HEK293 (cell line): ENCODE results near the gene BEND7.

Experiments
- CTCF ChIA-PET: fragments of 350-600 bp; formaldehyde crosslinking; extraction: SDS; loops from one replicate; lab custom pipeline; 2021; ENCODE audit warnings: antibody characterized with exemption; lab: Yijun Ruan, JAX
- POLR2A ChIA-PET: fragments of 300-600 bp; formaldehyde crosslinking; extraction: SDS; loops from one replicate; lab custom pipeline; 2020; ENCODE audit warnings: antibody characterized with exemption, inconsistent platforms; lab: Yijun Ruan, JAX
- H3K27ac ChIP-seq: fragments of 200-500 bp; sonication (Bioruptor generic); 2 replicates; pipeline ENCODE4 v1.5.1; 2014; ENCODE audit warnings: low read depth, low read length, control low read depth, inconsistent platforms; ENCODE audit errors: extremely low read depth
- H3K36me3 ChIP-seq, 2 experiments: fragments of 200-500 bp in 1 of 2; sonication (Bioruptor generic) in 1 of 2; 1 replicate in 1 of 2; 2 replicates in 1 of 2; pipeline ENCODE4 v1.5.1; 2014 to 2017; ENCODE audit warnings: inconsistent platforms in 2 of 2, low read length in 2 of 2; ENCODE audit not compliant: control insufficient read depth in 2 of 2, insufficient read depth in 1 of 2
- H3K4me1 ChIP-seq: fragments of 200-500 bp; sonication (Bioruptor generic); 2 replicates; pipeline ENCODE4 v1.5.1; 2014; ENCODE audit warnings: mild to moderate bottlenecking, low read length, inconsistent platforms; ENCODE audit not compliant: control insufficient read depth, insufficient read depth
- H3K4me3 ChIP-seq: 2 replicates; pipeline ENCODE4 v1.5.1; 2011; ENCODE audit warnings: low read depth, mild to moderate bottlenecking, control low read depth, low read length, moderate library complexity
- H3K9me3 ChIP-seq: fragments of 200-500 bp; sonication (Bioruptor generic); 2 replicates; pipeline ENCODE4 v1.5.1; 2014; ENCODE audit warnings: low read depth, low read length, inconsistent platforms; ENCODE audit not compliant: control insufficient read depth, insufficient read depth
- GLI2 ChIP-seq: fragments of 450-650 bp; formaldehyde crosslinking; IDR thresholded peaks from 2 replicates; pipeline ENCODE4; 2017; ENCODE audit warnings: missing biosample characterization, missing genetic modification characterization, low read depth, borderline replicate concordance
- REPIN1 ChIP-seq: fragments of 450-650 bp; formaldehyde crosslinking; IDR thresholded peaks from 2 replicates; pipeline ENCODE4 v1.5.1; 2017; ENCODE audit warnings: missing biosample characterization, missing genetic modification characterization, low read depth
- SP7 ChIP-seq: fragments of 450-650 bp; formaldehyde crosslinking; IDR thresholded peaks from 2 replicates; pipeline ENCODE4 v1.5.1; 2016; ENCODE audit warnings: missing biosample characterization, missing genetic modification characterization
- ZFP69B ChIP-seq: fragments of 450-650 bp; formaldehyde crosslinking; IDR thresholded peaks from 2 replicates; pipeline ENCODE4 v1.5.1; 2016; ENCODE audit warnings: missing biosample characterization, missing genetic modification characterization
- ZNF292 ChIP-seq: fragments of 450-650 bp; formaldehyde crosslinking; IDR thresholded peaks from 2 replicates; pipeline ENCODE4 v1.5.1; 2016; ENCODE audit warnings: low read depth, missing biosample characterization, missing genetic modification characterization, borderline replicate concordance
- ZNF324 ChIP-seq: fragments of 450-650 bp; formaldehyde crosslinking; IDR thresholded peaks from 2 replicates; pipeline ENCODE4 v1.5.1; 2016; ENCODE audit warnings: missing biosample characterization, missing genetic modification characterization
- ZNF394 ChIP-seq: fragments of 450-650 bp; formaldehyde crosslinking; IDR thresholded peaks from 2 replicates; pipeline ENCODE4 v1.5.1; 2016; ENCODE audit warnings: missing biosample characterization, missing genetic modification characterization, mild to moderate bottlenecking, moderate library complexity, borderline replicate concordance
- ZNF548 ChIP-seq: fragments of 450-650 bp; formaldehyde crosslinking; IDR thresholded peaks from 2 replicates; pipeline ENCODE4 v1.5.1; 2016; ENCODE audit warnings: missing biosample characterization, missing genetic modification characterization
- ZNF558 ChIP-seq: fragments of 450-650 bp; formaldehyde crosslinking; IDR thresholded peaks from 2 replicates; pipeline ENCODE4 v1.5.1; 2016; ENCODE audit warnings: missing biosample characterization, missing genetic modification characterization
- ZNF561 ChIP-seq: fragments of 450-650 bp; IDR thresholded peaks from 2 replicates; pipeline ENCODE4 v1.5.1; 2018; ENCODE audit warnings: missing biosample characterization, missing genetic modification characterization, borderline replicate concordance
- ZNF610 ChIP-seq: fragments of 450-650 bp; formaldehyde crosslinking; IDR thresholded peaks from 2 replicates; pipeline ENCODE4 v1.5.1; 2016; ENCODE audit warnings: missing biosample characterization, missing genetic modification characterization, borderline replicate concordance
- ZNF664 ChIP-seq: fragments of 450-650 bp; formaldehyde crosslinking; IDR thresholded peaks from 2 replicates; pipeline ENCODE4 v1.5.1; 2016; ENCODE audit warnings: missing biosample characterization, missing genetic modification characterization
- ZNF677 ChIP-seq: fragments of 450-650 bp; IDR thresholded peaks from 2 replicates; pipeline ENCODE4 v1.5.0; 2018; ENCODE audit warnings: missing biosample characterization, mild to moderate bottlenecking, missing genetic modification characterization, moderate library complexity
- ZNF830 ChIP-seq: fragments of 450-650 bp; IDR thresholded peaks from 2 replicates; pipeline ENCODE4 v1.5.0; 2018; ENCODE audit warnings: missing biosample characterization, missing genetic modification characterization, low read depth, mild to moderate bottlenecking, moderate library complexity
- ZNF843 ChIP-seq: fragments of 450-650 bp; formaldehyde crosslinking; IDR thresholded peaks from 2 replicates; pipeline ENCODE4 v1.5.1; 2016; ENCODE audit warnings: missing biosample characterization, missing genetic modification characterization
- ZSCAN23 ChIP-seq: fragments of 450-650 bp; formaldehyde crosslinking; IDR thresholded peaks from 2 replicates; pipeline ENCODE4 v1.5.1; 2016; ENCODE audit warnings: missing biosample characterization, missing genetic modification characterization
- TF ChIP-seq, protein P1 (sequence below): fragments of 450-650 bp; formaldehyde crosslinking; IDR thresholded peaks from 2 replicates; pipeline ENCODE4 v1.5.1; 2016; ENCODE audit warnings: missing biosample characterization, missing genetic modification characterization

BEND7 gene

GRCh38 chr10:13525663-13526062 is 3.2 kb downstream of the BEND7 start:
- Histone ChIP-seq H3K27ac (no peak overlapping the region), H3K9me3 (no peaks in the 10 kb centered on the region), H3K4me3 (no peak overlapping the region), H3K36me3 (peaks cover 0 to 41% of the 10 kb centered on the region in 2 experiments; a peak in 1 of 3 replicates), H3K4me1 (peaks cover 2% of the 10 kb centered on the region; the same call in 1 of the 2 replicates)
- POLR2A ChIA-PET = no interaction called here
- CTCF ChIA-PET = interaction anchor here (1.5 kb wide), 1 partner anchor 10 kb away, joined by 8 read pairs; no protein-coding TSS in a partner anchor
- TF ChIP-seq ZSCAN23 (tag by site-specific recombination) = no peak
- no peak for TF ChIP-seq ZFP69B (tag by site-specific recombination)
- TF ChIP-seq SP7 (tag by site-specific recombination) = no peak

GRCh38 chr10:13521026-13521425 is 7.8 kb downstream of the BEND7 start:
- CTCF ChIA-PET = interaction anchor here (0.9 to 1.7 kb wide), 3 partner anchors 9 to 66 kb away, joined by 3 to 5 read pairs (median 4); partner anchors contain the start of gene PRPF18
- POLR2A ChIA-PET = no interaction called here
- Histone ChIP-seq H3K27ac (no peak overlapping the region), H3K4me3 (no peak overlapping the region), H3K9me3 (no peaks in the 10 kb centered on the region), H3K36me3 (peaks cover 0 to 58% of the 10 kb centered on the region in 2 experiments; a peak in 1 of 3 replicates), H3K4me1 (no peaks in the 10 kb centered on the region)
- TF ChIP-seq ZNF548 (tag by site-specific recombination) (no peak), ZNF677 (tag by site-specific recombination) (no peak), ZNF558 (tag by site-specific recombination) (no peak), ZNF610 (tag by site-specific recombination) (no peak), ZNF394 (tag by site-specific recombination) (no peak)

DNA sequence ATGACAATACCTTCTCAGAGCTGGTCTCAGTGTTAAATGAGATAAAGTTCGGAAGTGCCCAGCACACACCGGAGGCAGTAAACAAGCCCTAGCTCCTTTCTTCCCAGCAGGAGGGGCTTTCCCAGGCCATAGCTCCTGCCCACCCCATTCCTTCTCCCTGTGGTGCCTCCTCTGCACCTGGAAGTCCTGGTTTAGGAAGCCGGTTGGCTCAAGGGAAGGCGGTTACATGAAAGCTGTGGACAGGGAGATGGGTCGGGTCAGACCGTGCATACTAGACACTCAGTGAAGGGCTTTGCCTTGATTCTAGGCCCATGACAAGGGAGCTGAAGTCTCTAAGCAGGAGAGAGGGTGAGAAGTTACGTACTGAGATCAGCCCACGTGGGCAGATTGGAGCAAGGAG is 8.6 kb downstream of the BEND7 start:
- ChIA-PET POLR2A (interaction anchor here (1.0 kb wide), 1 partner anchor 17 kb away, joined by 3 read pairs; no protein-coding TSS in a partner anchor), CTCF (interaction anchor here (0.7 to 1.7 kb wide), 3 partner anchors 16 to 67 kb away, joined by 3 to 5 read pairs (median 4); partner anchors contain the start of gene PRPF18)
- Histone ChIP-seq H3K36me3 (peaks cover 0 to 55% of the 10 kb centered on the region in 2 experiments; a peak in 1 of 3 replicates), H3K4me1 (no peaks in the 10 kb centered on the region), H3K9me3 (no peaks in the 10 kb centered on the region), H3K4me3 (no peak overlapping the region), H3K27ac (no peak overlapping the region)
- no peak for TF ChIP-seq GLI2 (tag by site-specific recombination)
- no peak for TF ChIP-seq ZNF324 (tag by site-specific recombination)
- no peak for TF ChIP-seq ZNF561 (tag by site-specific recombination)
- no peak for TF ChIP-seq ZNF292 (tag by site-specific recombination)
- no peak for TF ChIP-seq REPIN1 (tag by site-specific recombination)
- TF ChIP-seq, protein P1, sequence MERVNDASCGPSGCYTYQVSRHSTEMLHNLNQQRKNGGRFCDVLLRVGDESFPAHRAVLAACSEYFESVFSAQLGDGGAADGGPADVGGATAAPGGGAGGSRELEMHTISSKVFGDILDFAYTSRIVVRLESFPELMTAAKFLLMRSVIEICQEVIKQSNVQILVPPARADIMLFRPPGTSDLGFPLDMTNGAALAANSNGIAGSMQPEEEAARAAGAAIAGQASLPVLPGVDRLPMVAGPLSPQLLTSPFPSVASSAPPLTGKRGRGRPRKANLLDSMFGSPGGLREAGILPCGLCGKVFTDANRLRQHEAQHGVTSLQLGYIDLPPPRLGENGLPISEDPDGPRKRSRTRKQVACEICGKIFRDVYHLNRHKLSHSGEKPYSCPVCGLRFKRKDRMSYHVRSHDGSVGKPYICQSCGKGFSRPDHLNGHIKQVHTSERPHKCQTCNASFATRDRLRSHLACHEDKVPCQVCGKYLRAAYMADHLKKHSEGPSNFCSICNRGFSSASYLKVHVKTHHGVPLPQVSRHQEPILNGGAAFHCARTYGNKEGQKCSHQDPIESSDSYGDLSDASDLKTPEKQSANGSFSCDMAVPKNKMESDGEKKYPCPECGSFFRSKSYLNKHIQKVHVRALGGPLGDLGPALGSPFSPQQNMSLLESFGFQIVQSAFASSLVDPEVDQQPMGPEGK = no peak
- no peak for TF ChIP-seq ZNF664 (tag by site-specific recombination)
- TF ChIP-seq ZNF830 (tag by site-specific recombination) = no peak
- TF ChIP-seq ZNF843 = no peak
